Neural cell (in vitro differentiated cells): ENCODE measurements around the gene PDIA2. TPM values are rescaled to one million over a fixed set of nuclear protein-coding genes. Genes with fewer than 3 reads are reported as not detected.

Experiments
- H2AFZ ChIP-seq: fragments of 200-600, 300-800 bp; sonication (generic), shearing (Covaris generic); 2 replicates; pipeline ENCODE4 v1.6.0; 2014; ENCODE audit warnings: low read depth, mild to moderate bottlenecking, antibody characterized with exemption, low read length, moderate library complexity
- H3F3A ChIP-seq: fragments of 200-600 bp; shearing (Covaris generic); 2 replicates; pipeline ENCODE4 v1.6.1; 2016; ENCODE audit warnings: mild to moderate bottlenecking, moderate library complexity, mixed read lengths, antibody characterized with exemption, low read length; ENCODE audit not compliant: insufficient read depth, poor library complexity, severe bottlenecking
- H3K27ac ChIP-seq: fragments of 200-600, 300-800 bp; sonication (generic), shearing (Covaris generic); 2 replicates; pipeline ENCODE4 v1.5.1; 2014; ENCODE audit warnings: mild to moderate bottlenecking, low read length, moderate library complexity
- H3K27me3 ChIP-seq: fragments of 300-800, 200-600 bp; sonication (generic), shearing (Covaris generic); 2 replicates; pipeline ENCODE4 v1.6.0; 2014; ENCODE audit warnings: mild to moderate bottlenecking, low read depth, low read length, moderate library complexity; ENCODE audit not compliant: insufficient read depth
- H3K36me3 ChIP-seq: fragments of 300-800, 200-600 bp; sonication (generic), shearing (Covaris generic); 2 replicates; pipeline ENCODE4 v1.5.1; 2014; ENCODE audit warnings: mild to moderate bottlenecking, antibody characterized with exemption, low read length, moderate library complexity; ENCODE audit not compliant: insufficient read depth
- H3K4me2 ChIP-seq: fragments of 300-800, 200-600 bp; sonication (generic), shearing (Covaris generic); 2 replicates; pipeline ENCODE4 v1.6.0; 2014; ENCODE audit warnings: mild to moderate bottlenecking, low read length
- H3K4me3 ChIP-seq: fragments of 300-800, 200-600 bp; sonication (generic), shearing (Covaris generic); 2 replicates; pipeline ENCODE4 v1.5.1; 2014; ENCODE audit warnings: mild to moderate bottlenecking, low read length, moderate library complexity
- H3K79me2 ChIP-seq: fragments of 200-600 bp; shearing (Covaris generic); replicated peaks from 2 replicates; pipeline ENCODE4 v1.6.0; 2014; ENCODE audit warnings: mild to moderate bottlenecking, low read length, moderate library complexity; ENCODE audit not compliant: insufficient read depth
- H3K9ac ChIP-seq: fragments of 300-800, 200-600 bp; sonication (generic), shearing (Covaris generic); 2 replicates; pipeline ENCODE4 v1.6.1; 2016; ENCODE audit warnings: mild to moderate bottlenecking, low read length, mixed read lengths
- H3K9me2 ChIP-seq: fragments of 200-600 bp; shearing (Covaris generic); 2 replicates; pipeline ENCODE4 v1.6.1; 2016; ENCODE audit warnings: mild to moderate bottlenecking, low read length, mixed read lengths; ENCODE audit not compliant: insufficient read depth
- H3K9me3 ChIP-seq: fragments of 200-600, 300-800 bp; sonication (generic), shearing (Covaris generic); 2 replicates; pipeline ENCODE4 v1.6.1; 2016; ENCODE audit warnings: mild to moderate bottlenecking, mixed run types, low read length, moderate library complexity, mixed read lengths
- H4K20me1 ChIP-seq: fragments of 200-600 bp; shearing (Covaris generic); 2 replicates; pipeline ENCODE4 v1.6.1; 2016; ENCODE audit warnings: mild to moderate bottlenecking, mixed run types; ENCODE audit not compliant: insufficient read depth
- EP300 ChIP-seq: fragments of 450-650 bp; conservative IDR thresholded peaks from 2 replicates; pipeline ENCODE4 v1.6.1; 2014; ENCODE audit warnings: antibody characterized with exemption, mild to moderate bottlenecking, moderate library complexity; ENCODE audit not compliant: poor library complexity, severe bottlenecking
- EZH2 ChIP-seq: fragments of 200-600, 300-800 bp; shearing (Covaris generic), sonication (generic); IDR thresholded peaks from 2 replicates; pipeline ENCODE4 v1.6.1; 2014; ENCODE audit warnings: antibody characterized with exemption, low read length, borderline replicate concordance, mild to moderate bottlenecking; ENCODE audit not compliant: insufficient read depth, poor library complexity, severe bottlenecking
- MXI1 ChIP-seq: fragments of 450-650 bp; conservative IDR thresholded peaks from 2 replicates; pipeline ENCODE4 v1.6.1; 2014; ENCODE audit warnings: antibody characterized with exemption, mild to moderate bottlenecking; ENCODE audit not compliant: poor library complexity, severe bottlenecking
- POLR2AphosphoS5 ChIP-seq: IDR thresholded peaks from 2 replicates; pipeline ENCODE4 v1.6.1; 2012
- RAD21 ChIP-seq: fragments of 450-650 bp; conservative IDR thresholded peaks from 2 replicates; pipeline ENCODE4 v1.6.1; 2014; ENCODE audit warnings: antibody characterized with exemption, mild to moderate bottlenecking, moderate library complexity
- SMC3 ChIP-seq: fragments of 450-650 bp; conservative IDR thresholded peaks from 2 replicates; pipeline ENCODE4 v1.6.1; 2014; ENCODE audit warnings: antibody characterized with exemption, mild to moderate bottlenecking, moderate library complexity; ENCODE audit not compliant: poor library complexity
- TAF1 ChIP-seq: IDR thresholded peaks from 2 replicates; pipeline ENCODE4 v1.6.1; 2012; ENCODE audit warnings: low read depth
- polyA plus RNA-seq: library from polyadenylated mRNA; depleted of rRNA; stranded (reverse); fragments of >200 nt; gene quantifications from 2 replicates; pipeline ENCODE4 v1.2.3, GENCODE V29; 2014
- TF ChIP-seq, protein P1 (sequence below): IDR thresholded peaks from 2 replicates; pipeline ENCODE4 v1.6.1; 2012; ENCODE audit warnings: borderline replicate concordance
- TF ChIP-seq, protein P2 (sequence below): fragments of 450-650 bp; IDR thresholded peaks from 2 replicates; pipeline ENCODE4 v1.5.1; 2014; ENCODE audit warnings: antibody characterized with exemption, mild to moderate bottlenecking, moderate library complexity; ENCODE audit not compliant: poor library complexity, severe bottlenecking

The PDIA2 gene
- polyA plus RNA-seq, 1 donor from 2014 or later: 109 TPM

GRCh38 chr16:239948-240277 is 43.1 kb upstream of the PDIA2 start:
- Histone ChIP-seq H3K27me3 (no peaks in the 10 kb centered on the region), H3F3A (no peaks in the 10 kb centered on the region), H3K36me3 (no peaks in the 10 kb centered on the region), H3K9ac (no peak overlapping the region), H2AFZ (no peak overlapping the region), H4K20me1 (no peaks in the 10 kb centered on the region), H3K79me2 (peaks cover 28% of the 10 kb centered on the region), H3K4me3 (no peak overlapping the region), H3K4me2 (no peak overlapping the region), H3K9me2 (no peaks in the 10 kb centered on the region), H3K27ac (no peak overlapping the region), H3K9me3 (no peaks in the 10 kb centered on the region)
- TF ChIP-seq EP300 (no peak), EZH2 (no peak), RAD21 (no peak), POLR2AphosphoS5 (no peak), SMC3 (no peak), TAF1 (no peak), MXI1 (no peak)
- TF ChIP-seq, protein P1, sequence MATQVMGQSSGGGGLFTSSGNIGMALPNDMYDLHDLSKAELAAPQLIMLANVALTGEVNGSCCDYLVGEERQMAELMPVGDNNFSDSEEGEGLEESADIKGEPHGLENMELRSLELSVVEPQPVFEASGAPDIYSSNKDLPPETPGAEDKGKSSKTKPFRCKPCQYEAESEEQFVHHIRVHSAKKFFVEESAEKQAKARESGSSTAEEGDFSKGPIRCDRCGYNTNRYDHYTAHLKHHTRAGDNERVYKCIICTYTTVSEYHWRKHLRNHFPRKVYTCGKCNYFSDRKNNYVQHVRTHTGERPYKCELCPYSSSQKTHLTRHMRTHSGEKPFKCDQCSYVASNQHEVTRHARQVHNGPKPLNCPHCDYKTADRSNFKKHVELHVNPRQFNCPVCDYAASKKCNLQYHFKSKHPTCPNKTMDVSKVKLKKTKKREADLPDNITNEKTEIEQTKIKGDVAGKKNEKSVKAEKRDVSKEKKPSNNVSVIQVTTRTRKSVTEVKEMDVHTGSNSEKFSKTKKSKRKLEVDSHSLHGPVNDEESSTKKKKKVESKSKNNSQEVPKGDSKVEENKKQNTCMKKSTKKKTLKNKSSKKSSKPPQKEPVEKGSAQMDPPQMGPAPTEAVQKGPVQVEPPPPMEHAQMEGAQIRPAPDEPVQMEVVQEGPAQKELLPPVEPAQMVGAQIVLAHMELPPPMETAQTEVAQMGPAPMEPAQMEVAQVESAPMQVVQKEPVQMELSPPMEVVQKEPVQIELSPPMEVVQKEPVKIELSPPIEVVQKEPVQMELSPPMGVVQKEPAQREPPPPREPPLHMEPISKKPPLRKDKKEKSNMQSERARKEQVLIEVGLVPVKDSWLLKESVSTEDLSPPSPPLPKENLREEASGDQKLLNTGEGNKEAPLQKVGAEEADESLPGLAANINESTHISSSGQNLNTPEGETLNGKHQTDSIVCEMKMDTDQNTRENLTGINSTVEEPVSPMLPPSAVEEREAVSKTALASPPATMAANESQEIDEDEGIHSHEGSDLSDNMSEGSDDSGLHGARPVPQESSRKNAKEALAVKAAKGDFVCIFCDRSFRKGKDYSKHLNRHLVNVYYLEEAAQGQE: no peak
- TF ChIP-seq, protein P2, sequence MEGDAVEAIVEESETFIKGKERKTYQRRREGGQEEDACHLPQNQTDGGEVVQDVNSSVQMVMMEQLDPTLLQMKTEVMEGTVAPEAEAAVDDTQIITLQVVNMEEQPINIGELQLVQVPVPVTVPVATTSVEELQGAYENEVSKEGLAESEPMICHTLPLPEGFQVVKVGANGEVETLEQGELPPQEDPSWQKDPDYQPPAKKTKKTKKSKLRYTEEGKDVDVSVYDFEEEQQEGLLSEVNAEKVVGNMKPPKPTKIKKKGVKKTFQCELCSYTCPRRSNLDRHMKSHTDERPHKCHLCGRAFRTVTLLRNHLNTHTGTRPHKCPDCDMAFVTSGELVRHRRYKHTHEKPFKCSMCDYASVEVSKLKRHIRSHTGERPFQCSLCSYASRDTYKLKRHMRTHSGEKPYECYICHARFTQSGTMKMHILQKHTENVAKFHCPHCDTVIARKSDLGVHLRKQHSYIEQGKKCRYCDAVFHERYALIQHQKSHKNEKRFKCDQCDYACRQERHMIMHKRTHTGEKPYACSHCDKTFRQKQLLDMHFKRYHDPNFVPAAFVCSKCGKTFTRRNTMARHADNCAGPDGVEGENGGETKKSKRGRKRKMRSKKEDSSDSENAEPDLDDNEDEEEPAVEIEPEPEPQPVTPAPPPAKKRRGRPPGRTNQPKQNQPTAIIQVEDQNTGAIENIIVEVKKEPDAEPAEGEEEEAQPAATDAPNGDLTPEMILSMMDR: no peak

DNA sequence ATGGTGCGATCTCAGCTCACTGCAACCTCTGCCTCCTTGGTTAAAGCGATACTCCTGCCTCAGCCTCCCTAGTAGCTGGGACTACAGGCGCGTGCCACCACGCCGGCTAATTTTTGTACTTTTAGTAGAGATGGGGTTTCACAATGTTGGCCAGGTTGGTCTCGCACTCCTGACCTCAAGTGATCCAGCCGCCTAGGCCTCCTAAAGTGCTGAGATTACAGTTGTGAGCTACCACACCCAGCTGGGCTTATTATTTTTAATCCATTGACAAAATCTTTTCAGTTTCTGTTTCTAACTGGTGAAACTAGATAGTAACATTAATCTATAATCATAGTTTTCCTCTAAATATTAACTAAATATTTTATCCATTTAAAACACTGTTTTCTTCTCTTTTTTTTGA is 42.4 kb upstream of the PDIA2 start:
- Histone ChIP-seq H3K9me3 (no peaks in the 10 kb centered on the region), H3K9me2 (no peaks in the 10 kb centered on the region), H3K79me2 (peaks cover 28% of the 10 kb centered on the region)

More for the DNA sequence above, 42.4 kb upstream of the PDIA2 start:
- Histone ChIP-seq H3K4me2 (no peak overlapping the region), H4K20me1 (no peaks in the 10 kb centered on the region), H3F3A (no peaks in the 10 kb centered on the region), H2AFZ (no peak overlapping the region), H3K36me3 (no peaks in the 10 kb centered on the region), H3K4me3 (no peak overlapping the region), H3K27me3 (no peaks in the 10 kb centered on the region), H3K9ac (no peak overlapping the region), H3K27ac (no peak overlapping the region)
- TF ChIP-seq, protein P2: no peak
- TF ChIP-seq POLR2AphosphoS5 (no peak), TAF1 (no peak), MXI1 (no peak), EZH2 (no peak), EP300 (no peak), SMC3 (no peak), RAD21 (no peak)
- TF ChIP-seq, protein P1: no peak
